ENCODE data around the gene ADAMTSL1. TPM values are rescaled to one million over a fixed set of nuclear protein-coding genes. Genes with fewer than 3 reads are reported as not detected.

Gene ADAMTSL1
- total RNA-seq, 4 donors from 2014 or later: 0.32 to 2.3 (median 1.3) TPM

GRCh38 chr9:18775241-18775640 lies 301.3 kb downstream of the ADAMTSL1 start:
- Histone ChIP-seq H3K36me3 (no peaks in the 10 kb centered on the region), H3K27ac (no peak overlapping the region), H3K4me1 (no peaks in the 10 kb centered on the region), H3K27me3 (no peaks in the 10 kb centered on the region), H3K9me3 (no peaks in the 10 kb centered on the region), H3K4me3 (no peak overlapping the region)
- no peak for DNase-seq (ENCODE audit: low spot score in 2 of 2)
- TF ChIP-seq POLR2AphosphoS5 (IDR thresholded peaks at IDR 0.05) (no peak), POLR2A (IDR thresholded peaks at IDR 0.05) (no peak), EP300 (IDR thresholded peaks at IDR 0.05) (no peak), CTCF (IDR thresholded peaks at IDR 0.05) (no peak)
- 83% methylated on average over 1 of the region's 1 CpG for WGBS

GRCh38 chr9:18775930-18776329 lies 302.0 kb downstream of the ADAMTSL1 start:
- no peak overlapping the region for H3K27ac ChIP-seq
- no peak for DNase-seq (ENCODE audit: low spot score in 2 of 2)
- H3K36me3 ChIP-seq: no peaks in the 10 kb centered on the region
- no peaks in the 10 kb centered on the region for H3K4me1 ChIP-seq
- no peak for TF ChIP-seq CTCF (IDR thresholded peaks at IDR 0.05)
- no peak for TF ChIP-seq POLR2AphosphoS5 (IDR thresholded peaks at IDR 0.05)
- TF ChIP-seq EP300 (IDR thresholded peaks at IDR 0.05): no peak
- no peak for TF ChIP-seq POLR2A (IDR thresholded peaks at IDR 0.05)
- no peaks in the 10 kb centered on the region for H3K27me3 ChIP-seq
- H3K4me3 ChIP-seq: no peak overlapping the region
- H3K9me3 ChIP-seq: no peaks in the 10 kb centered on the region
- WGBS: 85% methylated on average over 6 of the region's 6 CpGs

- 98% methylated on average over 36 of the region's 73 CpGs for WGBS
- Histone ChIP-seq H3K36me3 (no peaks in the 10 kb centered on the region), H3K4me1 (no peaks in the 10 kb centered on the region), H3K27me3 (no peaks in the 10 kb centered on the region), H3K9me3 (no peaks in the 10 kb centered on the region), H3K4me3 (no peak overlapping the region), H3K27ac (no peak overlapping the region)
- TF ChIP-seq CTCF (IDR thresholded peaks at IDR 0.05) (no peak), POLR2AphosphoS5 (IDR thresholded peaks at IDR 0.05) (no peak), EP300 (IDR thresholded peaks at IDR 0.05) (no peak), POLR2A (IDR thresholded peaks at IDR 0.05) (no peak)
- no peak for DNase-seq (ENCODE audit: low spot score in 2 of 2)
These were observed 303.2 kb downstream of the ADAMTSL1 start for GRCh38 chr9:18776836-18777820.

- Histone ChIP-seq H3K27ac (no peak overlapping the region), H3K27me3 (no peaks in the 10 kb centered on the region), H3K4me1 (no peaks in the 10 kb centered on the region), H3K36me3 (no peaks in the 10 kb centered on the region), H3K4me3 (no peak overlapping the region), H3K9me3 (no peaks in the 10 kb centered on the region)
- no peak for DNase-seq (ENCODE audit: low spot score in 2 of 2)
- TF ChIP-seq CTCF (IDR thresholded peaks at IDR 0.05): no peak
- no peak for TF ChIP-seq POLR2AphosphoS5 (IDR thresholded peaks at IDR 0.05)
- TF ChIP-seq EP300 (IDR thresholded peaks at IDR 0.05): no peak
- no peak for TF ChIP-seq POLR2A (IDR thresholded peaks at IDR 0.05)
- WGBS: 81% methylated on average over 2 of the region's 2 CpGs
These were observed 304.2 kb downstream of the ADAMTSL1 start for GRCh38 chr9:18778147-18778546.

- Histone ChIP-seq H3K27ac (no peak overlapping the region), H3K4me3 (no peak overlapping the region), H3K4me1 (no peaks in the 10 kb centered on the region), H3K9me3 (no peaks in the 10 kb centered on the region), H3K27me3 (no peaks in the 10 kb centered on the region), H3K36me3 (no peaks in the 10 kb centered on the region)
- 71% methylated on average over 2 of the region's 2 CpGs for WGBS
- TF ChIP-seq CTCF (IDR thresholded peaks at IDR 0.05): no peak
- TF ChIP-seq POLR2A (IDR thresholded peaks at IDR 0.05): no peak
- TF ChIP-seq EP300 (IDR thresholded peaks at IDR 0.05): no peak
- TF ChIP-seq POLR2AphosphoS5 (IDR thresholded peaks at IDR 0.05): no peak
- no peak for DNase-seq (ENCODE audit: low spot score in 2 of 2)
These were observed 304.9 kb downstream of the ADAMTSL1 start for GRCh38 chr9:18778846-18779245.

All from suprapubic skin (tissue), 4 donors.